PC-3 (cell line): ENCODE measurements around the gene GNAZ.

Experiments used
- CTCF ChIP-seq: fragments of 300-600 bp; sonication (generic); conservative IDR thresholded peaks from 2 replicates; pipeline ENCODE4 v1.5.1; 2017; ENCODE audit warnings: antibody characterized with exemption, low read depth, mild to moderate bottlenecking, low read length
- EZH2 ChIP-seq: fragments of 300-600 bp; sonication (generic); IDR thresholded peaks from one replicate; pipeline ENCODE4 v1.6.1; 2017; ENCODE audit warnings: antibody characterized with exemption, mild to moderate bottlenecking, low read length; ENCODE audit not compliant: unreplicated experiment
- EZH2phosphoT487 ChIP-seq: fragments of 300-600 bp; sonication (generic); IDR thresholded peaks from 2 replicates; pipeline ENCODE4 v1.6.1; 2018; ENCODE audit warnings: mild to moderate bottlenecking, antibody characterized with exemption, low read length, borderline replicate concordance

- TF ChIP-seq CTCF (no peak), EZH2 (no peak), EZH2phosphoT487 (no peak)
These were observed 9.0 kb downstream of the GNAZ start for GRCh38 chr22:23079240-23079768.
